Panc1 (cell line): Measurements from ENCODE around the gene TMEM39B.
"Not testable (repeated sequence)": the region's sequence is repeated elsewhere in the genome, so short reads cannot be mapped to it uniquely, and the experiment has no call there.

Experiments
- POLR2AphosphoS5 ChIP-seq: IDR thresholded peaks from 2 replicates; pipeline ENCODE4 v1.6.1; 2012; ENCODE audit warnings: mild to moderate bottlenecking, low read depth, low read length, moderate library complexity
- TF ChIP-seq, protein P1 (sequence below): fragments of 450-650 bp; IDR thresholded peaks from 2 replicates; pipeline ENCODE4 v1.5.1; 2017; ENCODE audit warnings: mild to moderate bottlenecking

DNA sequence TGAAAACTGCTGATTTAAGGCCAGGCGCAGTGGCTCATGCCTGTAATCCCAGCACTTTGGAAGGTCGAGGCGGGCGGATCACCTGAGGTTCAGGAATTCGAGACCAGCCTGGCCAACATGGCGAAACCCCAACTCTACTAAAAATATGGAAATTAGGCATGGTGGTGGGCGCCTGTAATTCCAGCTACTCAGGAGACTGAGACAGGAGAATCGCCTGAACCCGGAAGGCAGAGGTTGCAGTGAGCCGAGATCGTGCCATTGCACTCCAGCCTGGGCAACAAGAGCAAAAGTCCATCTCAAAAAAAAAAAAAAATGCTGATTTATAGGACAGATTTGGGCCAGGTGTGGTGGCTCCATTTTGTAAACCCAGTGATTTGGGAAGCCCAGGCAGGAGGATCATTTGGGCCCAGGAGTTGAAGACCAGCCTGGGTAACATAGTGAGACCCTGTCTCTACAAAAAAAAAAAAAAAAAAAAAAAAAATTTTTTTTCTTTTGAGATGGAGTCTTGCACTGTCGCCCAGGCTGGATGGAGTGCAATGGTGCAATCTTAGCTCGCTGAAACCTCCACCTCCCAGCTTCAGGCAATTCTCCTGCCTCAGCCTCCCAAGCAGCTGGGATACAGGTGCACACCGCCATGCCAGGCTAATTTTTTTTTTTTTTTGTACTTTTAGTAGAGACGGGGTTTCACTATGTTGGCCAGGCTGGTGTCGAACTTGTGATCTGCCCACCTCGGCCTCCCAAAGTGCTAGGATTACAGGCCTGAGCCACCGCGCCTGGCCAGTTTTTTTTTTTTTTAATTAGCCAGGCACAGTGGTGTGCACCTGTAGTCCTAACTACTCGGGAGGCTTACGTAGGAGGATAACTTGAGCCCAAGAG lies 6.9 kb upstream of the TMEM39B start:
- TF ChIP-seq, protein P1, sequence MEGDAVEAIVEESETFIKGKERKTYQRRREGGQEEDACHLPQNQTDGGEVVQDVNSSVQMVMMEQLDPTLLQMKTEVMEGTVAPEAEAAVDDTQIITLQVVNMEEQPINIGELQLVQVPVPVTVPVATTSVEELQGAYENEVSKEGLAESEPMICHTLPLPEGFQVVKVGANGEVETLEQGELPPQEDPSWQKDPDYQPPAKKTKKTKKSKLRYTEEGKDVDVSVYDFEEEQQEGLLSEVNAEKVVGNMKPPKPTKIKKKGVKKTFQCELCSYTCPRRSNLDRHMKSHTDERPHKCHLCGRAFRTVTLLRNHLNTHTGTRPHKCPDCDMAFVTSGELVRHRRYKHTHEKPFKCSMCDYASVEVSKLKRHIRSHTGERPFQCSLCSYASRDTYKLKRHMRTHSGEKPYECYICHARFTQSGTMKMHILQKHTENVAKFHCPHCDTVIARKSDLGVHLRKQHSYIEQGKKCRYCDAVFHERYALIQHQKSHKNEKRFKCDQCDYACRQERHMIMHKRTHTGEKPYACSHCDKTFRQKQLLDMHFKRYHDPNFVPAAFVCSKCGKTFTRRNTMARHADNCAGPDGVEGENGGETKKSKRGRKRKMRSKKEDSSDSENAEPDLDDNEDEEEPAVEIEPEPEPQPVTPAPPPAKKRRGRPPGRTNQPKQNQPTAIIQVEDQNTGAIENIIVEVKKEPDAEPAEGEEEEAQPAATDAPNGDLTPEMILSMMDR = not testable (repeated sequence)
- TF ChIP-seq POLR2AphosphoS5 = 0 out of 2 replicates have a peak, but pooled peaks have one; percentile 30
